ENCODE data around the gene SEC24B.

- no peak for TF ChIP-seq CTCF (IDR thresholded peaks at IDR 0.05; ENCODE audit: extremely low read depth in 1 of 2, insufficient read depth in 1 of 2, low read depth in 1 of 2, low read length in 2 of 2)
- TF ChIP-seq MAX (IDR thresholded peaks at IDR 0.05; ENCODE audit: insufficient read depth, insufficient read length) = no peak
- no peak for TF ChIP-seq MYC (IDR thresholded peaks at IDR 0.05; ENCODE audit: low read depth, low read length)
- TF ChIP-seq POLR2AphosphoS5 (IDR thresholded peaks at IDR 0.05; ENCODE audit: insufficient read depth, low read depth, low read length) = no peak
- TF ChIP-seq POLR2A (IDR thresholded peaks at IDR 0.05; ENCODE audit: low read depth, low read length) = no peak
- TF ChIP-seq EZH2 (IDR thresholded peaks at IDR 0.05; ENCODE audit: borderline replicate concordance, low read depth, low read length, severe bottlenecking) = no peak
These were observed 4.1 kb upstream of the SEC24B start for GRCh38 chr4:109429545-109429944.
